HS-5 (cell line): Measurements from ENCODE around the gene MAMSTR.
"Not testable (repeated sequence)": the region's sequence is repeated elsewhere in the genome, so short reads cannot be mapped to it uniquely, and the experiment has no call there.

Source experiments
- DNase-seq: peaks from one replicate; pipeline ENCODE4 v3.0.0-alpha.2; 2012; ENCODE audit warnings: low read depth

The MAMSTR gene

GRCh38 chr19:48685583-48685982 lies 33.9 kb downstream of the MAMSTR start:
- DNase-seq = no peak

- no peak for DNase-seq
Observed at GRCh38 chr19:48683349-48683748, 36.2 kb downstream of the MAMSTR start.

GRCh38 chr19:48681127-48681470 lies 38.4 kb downstream of the MAMSTR start:
- no peak for DNase-seq

GRCh38 chr19:48680436-48681126 lies 38.9 kb downstream of the MAMSTR start:
- DNase-seq = no peak

GRCh38 chr19:48680006-48680405 lies 39.5 kb downstream of the MAMSTR start:
- DNase-seq = not testable (repeated sequence)

GRCh38 chr19:48678201-48678600 lies 41.3 kb downstream of the MAMSTR start:
- no peak for DNase-seq

GRCh38 chr19:48676887-48677286 lies 42.6 kb downstream of the MAMSTR start:
- DNase-seq = no peak

- DNase-seq = no peak
Observed at GRCh38 chr19:48676487-48676886, 43.0 kb downstream of the MAMSTR start.

- peak; percentile 36 for DNase-seq
Observed at GRCh38 chr19:48674921-48675824, 44.4 kb downstream of the MAMSTR start.

- no peak for DNase-seq
Observed at GRCh38 chr19:48674216-48674809, 45.2 kb downstream of the MAMSTR start.

GRCh38 chr19:48673436-48674100 lies 46.0 kb downstream of the MAMSTR start:
- no peak for DNase-seq

- DNase-seq = no peak
Observed at GRCh38 chr19:48672994-48673393, 46.5 kb downstream of the MAMSTR start, which contains the start of gene NTN5. Gene NTN5 (minus strand): TSS chr19:48673017. CDS start chr19:48670986, 2,031 bp downstream.

GRCh38 chr19:48671446-48671995 lies 48.0 kb downstream of the MAMSTR start:
- no peak for DNase-seq

- DNase-seq = no peak
Observed at GRCh38 chr19:48670699-48671445, 48.7 kb downstream of the MAMSTR start.

- no peak for DNase-seq
Observed at GRCh38 chr19:48669903-48670668, 49.4 kb downstream of the MAMSTR start.

- no peak for DNase-seq
Observed at GRCh38 chr19:48668761-48669160, 50.8 kb downstream of the MAMSTR start.

GRCh38 chr19:48668332-48668731 lies 51.2 kb downstream of the MAMSTR start:
- DNase-seq = no peak

- DNase-seq = no peak
Observed at GRCh38 chr19:48665786-48666185, 53.7 kb downstream of the MAMSTR start.

GRCh38 chr19:48664476-48664875 lies 55.0 kb downstream of the MAMSTR start:
- no peak for DNase-seq

- no peak for DNase-seq
Observed at GRCh38 chr19:48663667-48664066, 55.9 kb downstream of the MAMSTR start.
